H9 (cell line): ENCODE results near the gene RAB19. TPM values are rescaled to one million over a fixed set of nuclear protein-coding genes. Genes with fewer than 3 reads are reported as not detected.

ENCODE experiments used
- DNase-seq: peaks from one replicate; pipeline ENCODE4 v3.0.0-alpha.2; 2017
- H2AFZ ChIP-seq: one replicate; pipeline ENCODE4 v1.6.1; 2013; ENCODE audit warnings: mild to moderate bottlenecking, low read length, control low read depth, moderate library complexity
- H2AK5ac ChIP-seq: 2 replicates; pipeline ENCODE4 v1.6.1; 2013; ENCODE audit warnings: low read length, control low read depth, mixed read lengths; ENCODE audit not compliant: insufficient read length
- H2BK120ac ChIP-seq: one replicate; pipeline ENCODE4 v1.6.1; 2013; ENCODE audit warnings: low read depth, mild to moderate bottlenecking, low read length, control low read depth, inconsistent platforms; ENCODE audit not compliant: poor library complexity, severe bottlenecking
- H2BK12ac ChIP-seq: 2 replicates; pipeline ENCODE4 v1.6.1; 2013; ENCODE audit warnings: low read length, control low read depth, mixed read lengths, low read depth; ENCODE audit not compliant: insufficient read length
- H2BK15ac ChIP-seq: 2 replicates; pipeline ENCODE4 v1.6.1; 2013; ENCODE audit warnings: low read depth, low read length, control low read depth
- H2BK20ac ChIP-seq: one replicate; pipeline ENCODE4 v1.6.1; 2013; ENCODE audit warnings: low read depth, mild to moderate bottlenecking, low read length, control low read depth, inconsistent platforms; ENCODE audit not compliant: poor library complexity, severe bottlenecking
- H2BK5ac ChIP-seq: 2 replicates; pipeline ENCODE4 v1.6.1; 2013; ENCODE audit warnings: low read length, control low read depth, mixed read lengths; ENCODE audit not compliant: insufficient read length
- H3K14ac ChIP-seq: 2 replicates; pipeline ENCODE4 v1.6.1; 2013; ENCODE audit warnings: low read length, control low read depth; ENCODE audit not compliant: insufficient read depth
- H3K18ac ChIP-seq: 2 replicates; pipeline ENCODE4 v1.6.1; 2013; ENCODE audit warnings: low read depth, mild to moderate bottlenecking, mixed read lengths, low read length, control low read depth; ENCODE audit not compliant: insufficient read length
- H3K23ac ChIP-seq: 2 replicates; pipeline ENCODE4 v1.6.1; 2013; ENCODE audit warnings: low read length, control low read depth, mixed read lengths, low read depth; ENCODE audit not compliant: insufficient read length
- H3K23me2 ChIP-seq: 2 replicates; pipeline ENCODE4 v1.6.1; 2013; ENCODE audit warnings: low read depth, mild to moderate bottlenecking, mixed read lengths, low read length, control low read depth; ENCODE audit not compliant: insufficient read length, poor library complexity, severe bottlenecking
- H3K27ac ChIP-seq: 2 replicates; pipeline ENCODE4 v1.5.1; 2013; ENCODE audit warnings: low read length, control low read depth, mixed read lengths, low read depth; ENCODE audit not compliant: insufficient read length
- H3K27me3 ChIP-seq: 2 replicates; pipeline ENCODE4 v1.6.1; 2013; ENCODE audit warnings: low read length, control low read depth, inconsistent platforms; ENCODE audit not compliant: insufficient read depth
- H3K4ac ChIP-seq: 2 replicates; pipeline ENCODE4 v1.6.1; 2013; ENCODE audit warnings: low read depth, mild to moderate bottlenecking, control low read depth, inconsistent platforms, low read length, moderate library complexity
- H3K4me1 ChIP-seq: 2 replicates; pipeline ENCODE4 v1.6.1; 2013; ENCODE audit warnings: low read length, control low read depth, inconsistent platforms; ENCODE audit not compliant: insufficient read depth
- H3K4me2 ChIP-seq: 2 replicates; pipeline ENCODE4 v1.6.1; 2013; ENCODE audit warnings: low read length, control low read depth, mixed read lengths; ENCODE audit not compliant: insufficient read length, insufficient read depth
- H3K56ac ChIP-seq: 2 replicates; pipeline ENCODE4 v1.6.1; 2013; ENCODE audit warnings: low read depth, mild to moderate bottlenecking, mixed read lengths, low read length, control low read depth; ENCODE audit not compliant: insufficient read length
- H3K79me1 ChIP-seq: 2 replicates; pipeline ENCODE4 v1.6.1; 2013; ENCODE audit warnings: low read depth, mild to moderate bottlenecking, moderate library complexity, low read length, control low read depth, inconsistent platforms; ENCODE audit not compliant: insufficient read depth, poor library complexity, severe bottlenecking
- H3K79me2 ChIP-seq: 2 replicates; pipeline ENCODE4 v1.6.1; 2013; ENCODE audit warnings: low read length, control low read depth, inconsistent platforms; ENCODE audit not compliant: insufficient read depth
- H3K9ac ChIP-seq: 2 replicates; pipeline ENCODE4 v1.6.1; 2013; ENCODE audit warnings: low read length, control low read depth, mixed read lengths; ENCODE audit not compliant: insufficient read length; ENCODE audit errors: extremely low read depth
- H3K9me3 ChIP-seq: one replicate; pipeline ENCODE4 v1.6.1; 2013; ENCODE audit warnings: low read depth, low read length, inconsistent platforms; ENCODE audit not compliant: control insufficient read depth
- H3T11ph ChIP-seq: one replicate; pipeline ENCODE4 v1.6.1; 2013; ENCODE audit warnings: mild to moderate bottlenecking, low read length, control low read depth, inconsistent platforms
- H4K20me1 ChIP-seq: one replicate; pipeline ENCODE4 v1.6.1; 2013; ENCODE audit not compliant: control insufficient read depth, insufficient read length, insufficient read depth
- H4K5ac ChIP-seq: 2 replicates; pipeline ENCODE4 v1.6.1; 2013; ENCODE audit warnings: low read depth, mild to moderate bottlenecking, mixed read lengths, low read length, control low read depth; ENCODE audit not compliant: insufficient read length
- H4K8ac ChIP-seq: replicated peaks from 2 replicates; pipeline ENCODE4 v1.6.1; 2013; ENCODE audit warnings: low read length, control low read depth, mixed read lengths, low read depth; ENCODE audit not compliant: insufficient read length
- H4K91ac ChIP-seq: 2 replicates; pipeline ENCODE4 v1.6.1; 2013; ENCODE audit warnings: low read depth, mild to moderate bottlenecking, moderate library complexity, mixed read lengths, low read length, control low read depth; ENCODE audit not compliant: insufficient read length
- H3K27ac Mint-ChIP-seq, 3 experiments: 2 replicates in 2 of 3; 3 replicates in 1 of 3; pipeline ENCODE4 v1.8.0; 2020 to 2021; ENCODE audit warnings: mixed read lengths in 3 of 3, mild to moderate bottlenecking in 1 of 3, moderate library complexity in 1 of 3
- H3K27me3 Mint-ChIP-seq: 2 replicates; pipeline ENCODE4 v1.8.0; 2021; ENCODE audit warnings: low read depth, mild to moderate bottlenecking, moderate library complexity, mixed read lengths
- H3K36me3 Mint-ChIP-seq, 3 experiments: 2 replicates in 2 of 3; 3 replicates in 1 of 3; pipeline ENCODE4 v1.8.0; 2020 to 2021; ENCODE audit warnings: low read depth in 3 of 3, mixed read lengths in 3 of 3; ENCODE audit not compliant: insufficient read depth in 1 of 3
- H3K4me1 Mint-ChIP-seq, 2 experiments: 2 replicates each; pipeline ENCODE4 v1.8.0; 2020; ENCODE audit warnings: mixed read lengths in 2 of 2
- H3K4me3 Mint-ChIP-seq, 2 experiments: 2 replicates in 1 of 2; 3 replicates in 1 of 2; pipeline ENCODE4 v1.8.0; 2020 to 2021; ENCODE audit warnings: mild to moderate bottlenecking in 2 of 2, mixed read lengths in 2 of 2, moderate library complexity in 1 of 2
- H3K9me3 Mint-ChIP-seq, 2 experiments: 2 replicates in 1 of 2; 3 replicates in 1 of 2; pipeline ENCODE4 v1.8.0; 2020; ENCODE audit warnings: mild to moderate bottlenecking in 2 of 2, mixed read lengths in 2 of 2, moderate library complexity in 1 of 2
- CTCF ChIP-seq: fragments of 200-600 bp; sonication (generic); conservative IDR thresholded peaks from 3 replicates; pipeline ENCODE4 v1.8.0; 2021; ENCODE audit warnings: antibody characterized with exemption, mild to moderate bottlenecking
- WGBS: extraction: QIAGEN DNeasy Blood & Tissue Kit; methylation state at CpG from one replicate; pipeline ENCODE4 v1.1.7; 2013; ENCODE audit warnings: missing lambda C conversion rate, low lambda C conversion rate, mixed read lengths; ENCODE audit not compliant: insufficient read length; ENCODE audit errors: extremely low coverage; 5-methylcytosine and 5-hydroxymethylcytosine counted together
- total RNA-seq: library from RNA; stranded (reverse); gene quantifications from 2 replicates; pipeline ENCODE4 v1.2.1, GENCODE V29; 2021

Gene RAB19
- total RNA-seq, 1 experiment from 2014 or later = 15.1 TPM

- no peak overlapping the region for H4K5ac ChIP-seq
- no peaks in the 10 kb centered on the region for H3K79me2 ChIP-seq
- peaks cover 2% of the 10 kb centered on the region for H3K79me1 ChIP-seq
- H3K4me1 ChIP-seq = peaks cover 28% of the 10 kb centered on the region
- no peak overlapping the region for H2AK5ac ChIP-seq
- no CpG with 5 or more reads among the region's 8 CpGs for WGBS
- no peak for TF ChIP-seq CTCF
- Mint-ChIP-seq H3K4me1 (peaks cover 85 to 86% of the 10 kb centered on the region in 2 experiments), H3K36me3 (peaks cover 45 to 60% (median 59%) of the 10 kb centered on the region in 3 experiments), H3K4me3 (no peak overlapping the region; a peak in 1 of 5 replicates), H3K27ac (peak overlapping the region; percentile 53 to 98 (median 93)), H3K9me3 (no peaks in the 10 kb centered on the region), H3K27me3 (no peaks in the 10 kb centered on the region)
- no peak overlapping the region for H3K14ac ChIP-seq
- peak overlapping the region; percentile 75 for H3K27ac ChIP-seq
- H4K8ac ChIP-seq = no peak overlapping the region
- no peak overlapping the region for H3K23ac ChIP-seq
- no peak overlapping the region for H3K4ac ChIP-seq
- H4K91ac ChIP-seq = no peak overlapping the region
- no peak overlapping the region for H3T11ph ChIP-seq
- H3K56ac ChIP-seq = no peak overlapping the region
- no peak overlapping the region for H2BK120ac ChIP-seq
- H3K9ac ChIP-seq = no peak overlapping the region
- H2BK5ac ChIP-seq = no peak overlapping the region
- H2BK12ac ChIP-seq = no peak overlapping the region
- H3K4me2 ChIP-seq = no peak overlapping the region
- no peak for DNase-seq
- H3K27me3 ChIP-seq = no peaks in the 10 kb centered on the region
- no peaks in the 10 kb centered on the region for H3K23me2 ChIP-seq
- no peak overlapping the region for H2BK15ac ChIP-seq
- H4K20me1 ChIP-seq = no peaks in the 10 kb centered on the region
- no peak overlapping the region for H3K18ac ChIP-seq
- H3K9me3 ChIP-seq = no peaks in the 10 kb centered on the region
- no peak overlapping the region for H2AFZ ChIP-seq
- H2BK20ac ChIP-seq = no peak overlapping the region
Observed at GRCh38 chr7:140454657-140455015, 50.8 kb downstream of the RAB19 start.
